H1 (cell line): ENCODE results near the gene ORAI1. TPM values are rescaled to one million over a fixed set of nuclear protein-coding genes. Genes with fewer than 3 reads are reported as not detected.

Experiments used
- EP300 ChIP-seq, 2 experiments: IDR thresholded peaks; 1 replicate in 1 of 2; 2 replicates in 1 of 2; pipeline ENCODE4 v1.6.1; 2011 to 2012; ENCODE audit warnings: low read depth in 2 of 2, low read length in 2 of 2, mild to moderate bottlenecking in 2 of 2, borderline replicate concordance in 1 of 2, inconsistent platforms in 1 of 2, moderate library complexity in 1 of 2
- RFX5 ChIP-seq: IDR thresholded peaks from 2 replicates; pipeline ENCODE4 v1.6.1; 2011; ENCODE audit warnings: low read depth, low read length, improper control_type of control experiment, borderline replicate concordance
- SUZ12 ChIP-seq: fragments of 200-600 bp; sonication (generic); IDR thresholded peaks from 2 replicates; pipeline ENCODE4 v1.6.1; 2012; ENCODE audit warnings: mild to moderate bottlenecking, inconsistent platforms, low read length, moderate library complexity, mixed read lengths
- TEAD4 ChIP-seq: IDR thresholded peaks from 2 replicates; pipeline ENCODE4 v1.6.1; 2012; ENCODE audit warnings: low read depth, low read length, inconsistent platforms, mixed read lengths
- polyA plus RNA-seq, 7 experiments: library from polyadenylated mRNA; depleted of rRNA in 3 of 7; stranded (reverse) in 5 of 7; unstranded in 2 of 7; fragments of >200 nt in 5 of 7; fragments of 200-250 nt in 2 of 7; gene quantifications; 1 replicate in 5 of 7; 2 replicates in 1 of 7; 4 replicates in 1 of 7; pipeline versions ENCODE4 v1.2.1 to v1.2.3, GENCODE V29; 2011 to 2013; ENCODE audit warnings: missing spikeins in 2 of 7, mixed read lengths in 2 of 7
- total RNA-seq: library from RNA; stranded (reverse); fragmentation: NEBNext Ultra II Directional; extraction: Animal tissue kit (Norgen Biotek cat#: 25700); gene quantifications from 2 replicates; pipeline ENCODE4 v1.2.1, GENCODE V29; 2021
- TF ChIP-seq, protein P1 (sequence below): IDR thresholded peaks from 2 replicates; pipeline ENCODE4 v1.6.1; 2011; ENCODE audit warnings: low read depth, mild to moderate bottlenecking, low read length; ENCODE audit not compliant: insufficient read depth

ORAI1 gene
- total and polyA plus RNA-seq, 2 of the 8 experiments (the other 6 are each of a cell fraction or from before 2014, with no cell fraction given) = 29.9 to 71.5 TPM

DNA sequence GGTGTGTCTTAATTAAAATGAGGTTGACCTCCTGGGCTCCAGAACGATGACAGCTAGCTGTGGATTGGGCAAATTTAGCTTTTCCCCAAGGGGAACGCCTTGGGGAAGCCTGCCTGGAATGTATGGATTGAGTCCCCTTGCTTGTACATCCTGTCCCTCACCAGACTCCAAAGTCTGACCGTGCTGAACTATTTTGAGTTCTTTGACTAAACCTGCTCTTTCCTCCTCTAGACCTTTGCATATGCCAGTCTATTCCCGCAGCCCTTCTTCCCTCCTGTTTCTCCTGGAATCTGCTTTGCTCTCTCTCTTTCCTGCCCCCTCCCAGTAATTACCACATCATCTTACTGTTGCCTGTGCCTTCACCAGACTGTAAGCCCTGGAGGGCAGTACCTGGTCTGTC lies 34.0 kb upstream of the ORAI1 start (continued):
- no peak for TF ChIP-seq SUZ12
- no peak for TF ChIP-seq TEAD4
- TF ChIP-seq, protein P1, sequence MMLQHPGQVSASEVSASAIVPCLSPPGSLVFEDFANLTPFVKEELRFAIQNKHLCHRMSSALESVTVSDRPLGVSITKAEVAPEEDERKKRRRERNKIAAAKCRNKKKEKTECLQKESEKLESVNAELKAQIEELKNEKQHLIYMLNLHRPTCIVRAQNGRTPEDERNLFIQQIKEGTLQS = no peak
- no peak for TF ChIP-seq RFX5
- TF ChIP-seq EP300 (IDR thresholded peaks at IDR 0.05; ENCODE audit: borderline replicate concordance in 1 of 2, low read depth in 2 of 2, low read length in 2 of 2) = no peak
